Neural cell (in vitro differentiated cells): Measurements from ENCODE around the gene MND1. TPM values are rescaled to one million over a fixed set of nuclear protein-coding genes. Genes with fewer than 3 reads are reported as not detected.

Experiments
- H2AFZ ChIP-seq: fragments of 200-600, 300-800 bp; sonication (generic), shearing (Covaris generic); 2 replicates; pipeline ENCODE4 v1.6.0; 2014; ENCODE audit warnings: low read depth, mild to moderate bottlenecking, antibody characterized with exemption, low read length, moderate library complexity
- H3F3A ChIP-seq: fragments of 200-600 bp; shearing (Covaris generic); 2 replicates; pipeline ENCODE4 v1.6.1; 2016; ENCODE audit warnings: mild to moderate bottlenecking, moderate library complexity, mixed read lengths, antibody characterized with exemption, low read length; ENCODE audit not compliant: insufficient read depth, poor library complexity, severe bottlenecking
- H3K27ac ChIP-seq: fragments of 200-600, 300-800 bp; sonication (generic), shearing (Covaris generic); 2 replicates; pipeline ENCODE4 v1.5.1; 2014; ENCODE audit warnings: mild to moderate bottlenecking, low read length, moderate library complexity
- H3K27me3 ChIP-seq: fragments of 300-800, 200-600 bp; sonication (generic), shearing (Covaris generic); 2 replicates; pipeline ENCODE4 v1.6.0; 2014; ENCODE audit warnings: mild to moderate bottlenecking, low read depth, low read length, moderate library complexity; ENCODE audit not compliant: insufficient read depth
- H3K36me3 ChIP-seq: fragments of 300-800, 200-600 bp; sonication (generic), shearing (Covaris generic); 2 replicates; pipeline ENCODE4 v1.5.1; 2014; ENCODE audit warnings: mild to moderate bottlenecking, antibody characterized with exemption, low read length, moderate library complexity; ENCODE audit not compliant: insufficient read depth
- H3K4me2 ChIP-seq: fragments of 300-800, 200-600 bp; sonication (generic), shearing (Covaris generic); 2 replicates; pipeline ENCODE4 v1.6.0; 2014; ENCODE audit warnings: mild to moderate bottlenecking, low read length
- H3K4me3 ChIP-seq: fragments of 300-800, 200-600 bp; sonication (generic), shearing (Covaris generic); 2 replicates; pipeline ENCODE4 v1.5.1; 2014; ENCODE audit warnings: mild to moderate bottlenecking, low read length, moderate library complexity
- H3K79me2 ChIP-seq: fragments of 200-600 bp; shearing (Covaris generic); replicated peaks from 2 replicates; pipeline ENCODE4 v1.6.0; 2014; ENCODE audit warnings: mild to moderate bottlenecking, low read length, moderate library complexity; ENCODE audit not compliant: insufficient read depth
- H3K9ac ChIP-seq: fragments of 300-800, 200-600 bp; sonication (generic), shearing (Covaris generic); 2 replicates; pipeline ENCODE4 v1.6.1; 2016; ENCODE audit warnings: mild to moderate bottlenecking, low read length, mixed read lengths
- H3K9me2 ChIP-seq: fragments of 200-600 bp; shearing (Covaris generic); 2 replicates; pipeline ENCODE4 v1.6.1; 2016; ENCODE audit warnings: mild to moderate bottlenecking, low read length, mixed read lengths; ENCODE audit not compliant: insufficient read depth
- H3K9me3 ChIP-seq: fragments of 200-600, 300-800 bp; sonication (generic), shearing (Covaris generic); 2 replicates; pipeline ENCODE4 v1.6.1; 2016; ENCODE audit warnings: mild to moderate bottlenecking, mixed run types, low read length, moderate library complexity, mixed read lengths
- H4K20me1 ChIP-seq: fragments of 200-600 bp; shearing (Covaris generic); 2 replicates; pipeline ENCODE4 v1.6.1; 2016; ENCODE audit warnings: mild to moderate bottlenecking, mixed run types; ENCODE audit not compliant: insufficient read depth
- CTCF ChIP-seq: fragments of 450-650 bp; IDR thresholded peaks from 2 replicates; pipeline ENCODE4 v1.5.1; 2014; ENCODE audit warnings: antibody characterized with exemption, mild to moderate bottlenecking, moderate library complexity; ENCODE audit not compliant: poor library complexity, severe bottlenecking
- EP300 ChIP-seq: fragments of 450-650 bp; conservative IDR thresholded peaks from 2 replicates; pipeline ENCODE4 v1.6.1; 2014; ENCODE audit warnings: antibody characterized with exemption, mild to moderate bottlenecking, moderate library complexity; ENCODE audit not compliant: poor library complexity, severe bottlenecking
- MXI1 ChIP-seq: fragments of 450-650 bp; conservative IDR thresholded peaks from 2 replicates; pipeline ENCODE4 v1.6.1; 2014; ENCODE audit warnings: antibody characterized with exemption, mild to moderate bottlenecking; ENCODE audit not compliant: poor library complexity, severe bottlenecking
- POLR2AphosphoS5 ChIP-seq: IDR thresholded peaks from 2 replicates; pipeline ENCODE4 v1.6.1; 2012
- RAD21 ChIP-seq: fragments of 450-650 bp; conservative IDR thresholded peaks from 2 replicates; pipeline ENCODE4 v1.6.1; 2014; ENCODE audit warnings: antibody characterized with exemption, mild to moderate bottlenecking, moderate library complexity
- SMC3 ChIP-seq: fragments of 450-650 bp; conservative IDR thresholded peaks from 2 replicates; pipeline ENCODE4 v1.6.1; 2014; ENCODE audit warnings: antibody characterized with exemption, mild to moderate bottlenecking, moderate library complexity; ENCODE audit not compliant: poor library complexity
- TAF1 ChIP-seq: IDR thresholded peaks from 2 replicates; pipeline ENCODE4 v1.6.1; 2012; ENCODE audit warnings: low read depth
- polyA plus RNA-seq: library from polyadenylated mRNA; depleted of rRNA; stranded (reverse); fragments of >200 nt; gene quantifications from 2 replicates; pipeline ENCODE4 v1.2.3, GENCODE V29; 2014
- TF ChIP-seq, protein P1 (sequence below): IDR thresholded peaks from 2 replicates; pipeline ENCODE4 v1.6.1; 2012; ENCODE audit warnings: borderline replicate concordance

MND1 gene
- polyA plus RNA-seq, 1 donor from 2014 or later: 5.6 TPM

DNA sequence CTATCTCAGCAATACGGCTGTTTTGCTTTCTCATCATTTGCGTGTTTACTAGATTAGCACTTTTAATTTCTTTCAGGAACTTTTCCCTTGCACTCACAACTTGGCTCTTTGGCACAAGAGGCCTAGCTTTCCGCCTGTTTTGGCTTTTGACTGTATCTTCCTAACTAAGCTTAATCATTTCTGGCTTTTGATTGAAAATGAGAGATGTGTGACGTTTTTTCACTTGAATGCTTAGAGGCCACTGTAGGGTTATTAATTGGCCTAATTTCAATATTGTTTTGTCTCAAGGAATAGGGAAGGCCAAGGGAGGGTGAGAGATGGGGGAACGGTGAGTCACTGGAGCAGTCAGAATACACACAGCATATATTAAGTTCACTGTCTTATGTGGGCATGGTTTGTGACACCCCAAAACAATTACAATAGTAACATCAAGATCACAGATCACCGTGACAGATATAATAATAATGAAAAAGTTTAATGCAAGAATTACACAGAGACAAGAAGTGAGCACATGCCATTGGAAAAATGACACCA, 27.3 kb downstream of the MND1 start:
- no peak for TF ChIP-seq EP300
- TF ChIP-seq TAF1: no peak
- TF ChIP-seq RAD21: no peak
- TF ChIP-seq CTCF: no peak
- TF ChIP-seq, protein P1, sequence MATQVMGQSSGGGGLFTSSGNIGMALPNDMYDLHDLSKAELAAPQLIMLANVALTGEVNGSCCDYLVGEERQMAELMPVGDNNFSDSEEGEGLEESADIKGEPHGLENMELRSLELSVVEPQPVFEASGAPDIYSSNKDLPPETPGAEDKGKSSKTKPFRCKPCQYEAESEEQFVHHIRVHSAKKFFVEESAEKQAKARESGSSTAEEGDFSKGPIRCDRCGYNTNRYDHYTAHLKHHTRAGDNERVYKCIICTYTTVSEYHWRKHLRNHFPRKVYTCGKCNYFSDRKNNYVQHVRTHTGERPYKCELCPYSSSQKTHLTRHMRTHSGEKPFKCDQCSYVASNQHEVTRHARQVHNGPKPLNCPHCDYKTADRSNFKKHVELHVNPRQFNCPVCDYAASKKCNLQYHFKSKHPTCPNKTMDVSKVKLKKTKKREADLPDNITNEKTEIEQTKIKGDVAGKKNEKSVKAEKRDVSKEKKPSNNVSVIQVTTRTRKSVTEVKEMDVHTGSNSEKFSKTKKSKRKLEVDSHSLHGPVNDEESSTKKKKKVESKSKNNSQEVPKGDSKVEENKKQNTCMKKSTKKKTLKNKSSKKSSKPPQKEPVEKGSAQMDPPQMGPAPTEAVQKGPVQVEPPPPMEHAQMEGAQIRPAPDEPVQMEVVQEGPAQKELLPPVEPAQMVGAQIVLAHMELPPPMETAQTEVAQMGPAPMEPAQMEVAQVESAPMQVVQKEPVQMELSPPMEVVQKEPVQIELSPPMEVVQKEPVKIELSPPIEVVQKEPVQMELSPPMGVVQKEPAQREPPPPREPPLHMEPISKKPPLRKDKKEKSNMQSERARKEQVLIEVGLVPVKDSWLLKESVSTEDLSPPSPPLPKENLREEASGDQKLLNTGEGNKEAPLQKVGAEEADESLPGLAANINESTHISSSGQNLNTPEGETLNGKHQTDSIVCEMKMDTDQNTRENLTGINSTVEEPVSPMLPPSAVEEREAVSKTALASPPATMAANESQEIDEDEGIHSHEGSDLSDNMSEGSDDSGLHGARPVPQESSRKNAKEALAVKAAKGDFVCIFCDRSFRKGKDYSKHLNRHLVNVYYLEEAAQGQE: no peak
- no peak for TF ChIP-seq MXI1
- no peak for TF ChIP-seq SMC3
- H3K27ac ChIP-seq: no peak overlapping the region
- H2AFZ ChIP-seq: no peak overlapping the region

GRCh38 chr4:153372967-153373562, 28.6 kb downstream of the MND1 start:
- Histone ChIP-seq H3K27me3 (no peaks in the 10 kb centered on the region), H3K9me2 (no peaks in the 10 kb centered on the region), H4K20me1 (no peaks in the 10 kb centered on the region), H3F3A (no peaks in the 10 kb centered on the region), H3K27ac (no peak overlapping the region), H3K4me3 (no peak overlapping the region), H3K9ac (no peak overlapping the region), H2AFZ (no peak overlapping the region), H3K79me2 (no peaks in the 10 kb centered on the region), H3K36me3 (no peaks in the 10 kb centered on the region), H3K4me2 (no peak overlapping the region), H3K9me3 (no peaks in the 10 kb centered on the region)
- TF ChIP-seq POLR2AphosphoS5: no peak
- TF ChIP-seq EP300: no peak
- TF ChIP-seq RAD21: no peak
- no peak for TF ChIP-seq TAF1
- TF ChIP-seq MXI1: no peak

More for the DNA sequence above, 27.3 kb downstream of the MND1 start:
- no peaks in the 10 kb centered on the region for H3K79me2 ChIP-seq
- H3F3A ChIP-seq: no peaks in the 10 kb centered on the region
- no peak overlapping the region for H3K4me2 ChIP-seq
- no peaks in the 10 kb centered on the region for H3K9me3 ChIP-seq
- no peaks in the 10 kb centered on the region for H3K36me3 ChIP-seq
- H3K9ac ChIP-seq: no peak overlapping the region
- H3K9me2 ChIP-seq: no peaks in the 10 kb centered on the region
- H3K27me3 ChIP-seq: no peaks in the 10 kb centered on the region
- no peaks in the 10 kb centered on the region for H4K20me1 ChIP-seq
- no peak overlapping the region for H3K4me3 ChIP-seq

DNA sequence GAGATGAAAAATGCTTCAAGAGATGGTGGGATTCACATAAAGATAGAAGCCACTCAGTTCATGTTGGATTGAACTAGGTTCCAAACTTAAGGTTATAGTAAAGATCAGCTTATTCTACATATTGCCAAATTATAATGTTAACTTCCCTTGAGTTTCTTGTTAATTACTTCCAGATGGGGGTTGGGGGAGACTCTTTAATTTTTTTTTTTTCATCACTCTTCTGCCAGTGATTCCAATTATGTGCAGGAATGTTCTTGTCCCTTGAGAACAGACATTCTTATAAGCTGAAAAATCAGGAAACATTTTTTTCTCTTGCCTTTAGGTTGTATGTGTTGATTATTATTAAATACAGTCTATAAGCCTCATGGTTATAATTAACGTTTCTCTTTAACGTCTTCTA, 30.0 kb downstream of the MND1 start:
- Histone ChIP-seq H3K4me2 (no peak overlapping the region), H3K9me2 (no peaks in the 10 kb centered on the region), H3K9ac (no peak overlapping the region), H3K79me2 (no peaks in the 10 kb centered on the region), H3K36me3 (no peaks in the 10 kb centered on the region), H3K27me3 (no peaks in the 10 kb centered on the region), H3K27ac (no peak overlapping the region), H3K4me3 (no peak overlapping the region), H3F3A (no peaks in the 10 kb centered on the region), H4K20me1 (no peaks in the 10 kb centered on the region), H3K9me3 (no peaks in the 10 kb centered on the region), H2AFZ (no peak overlapping the region)
- TF ChIP-seq SMC3 (no peak), CTCF (no peak), POLR2AphosphoS5 (no peak), TAF1 (no peak)
- TF ChIP-seq, protein P1: no peak
